Measurements from ENCODE around the gene LY6G5C. TPM values are rescaled to one million over a fixed set of nuclear protein-coding genes. Genes with fewer than 3 reads are reported as not detected.

Gene LY6G5C
- total RNA-seq, 4 donors from 2014 or later: 0.57 to 0.83 TPM; not detected in 2

GRCh38 chr6:31687321-31687720 is 6.5 kb upstream of the LY6G5C start:
- no peak overlapping the region for H3K4me3 ChIP-seq
- DNase-seq: no peak
- 66 to 82% methylated on average over 4 to 7 of the region's 8 CpGs for WGBS, 2 donors
- H3K27ac ChIP-seq: no peak overlapping the region
- peaks cover 0 to 14% (median 4%) of the 10 kb centered on the region in 3 donors for H3K4me1 ChIP-seq
- no peaks in the 10 kb centered on the region for H3K9me3 ChIP-seq
- no peaks in the 10 kb centered on the region for H3K27me3 ChIP-seq
- intact Hi-C loops (cut with DNase I): loop anchor here (10.0 kb wide), 1 partner anchor 147 kb away; no protein-coding TSS in a partner anchor
- no peak for TF ChIP-seq POLR2A (IDR thresholded peaks at IDR 0.05)
- TF ChIP-seq, protein P1, sequence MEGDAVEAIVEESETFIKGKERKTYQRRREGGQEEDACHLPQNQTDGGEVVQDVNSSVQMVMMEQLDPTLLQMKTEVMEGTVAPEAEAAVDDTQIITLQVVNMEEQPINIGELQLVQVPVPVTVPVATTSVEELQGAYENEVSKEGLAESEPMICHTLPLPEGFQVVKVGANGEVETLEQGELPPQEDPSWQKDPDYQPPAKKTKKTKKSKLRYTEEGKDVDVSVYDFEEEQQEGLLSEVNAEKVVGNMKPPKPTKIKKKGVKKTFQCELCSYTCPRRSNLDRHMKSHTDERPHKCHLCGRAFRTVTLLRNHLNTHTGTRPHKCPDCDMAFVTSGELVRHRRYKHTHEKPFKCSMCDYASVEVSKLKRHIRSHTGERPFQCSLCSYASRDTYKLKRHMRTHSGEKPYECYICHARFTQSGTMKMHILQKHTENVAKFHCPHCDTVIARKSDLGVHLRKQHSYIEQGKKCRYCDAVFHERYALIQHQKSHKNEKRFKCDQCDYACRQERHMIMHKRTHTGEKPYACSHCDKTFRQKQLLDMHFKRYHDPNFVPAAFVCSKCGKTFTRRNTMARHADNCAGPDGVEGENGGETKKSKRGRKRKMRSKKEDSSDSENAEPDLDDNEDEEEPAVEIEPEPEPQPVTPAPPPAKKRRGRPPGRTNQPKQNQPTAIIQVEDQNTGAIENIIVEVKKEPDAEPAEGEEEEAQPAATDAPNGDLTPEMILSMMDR (IDR thresholded peaks at IDR 0.05): no peak
- H3K36me3 ChIP-seq: peaks cover 23 to 81% (median 48%) of the 10 kb centered on the region in 3 donors

DNA sequence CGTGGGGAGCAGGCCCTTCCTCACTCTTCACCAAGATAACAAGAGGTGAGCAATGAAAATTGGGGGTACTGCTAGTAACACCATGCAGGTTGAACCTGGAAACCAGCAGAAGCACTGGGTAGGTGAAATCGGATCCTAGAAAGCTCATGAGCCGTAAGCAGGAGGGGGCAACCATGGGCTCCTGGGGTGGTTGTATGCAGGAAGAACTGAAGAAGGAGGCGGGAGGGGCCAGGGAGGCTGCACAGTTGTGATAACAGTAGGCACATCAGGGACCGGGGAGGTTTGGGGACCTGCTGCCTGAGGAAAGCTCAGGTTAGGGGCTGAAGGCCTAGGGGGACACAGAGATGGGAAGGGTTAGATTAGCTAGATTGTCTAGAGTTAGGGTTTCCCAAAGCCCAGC is 5.6 kb upstream of the LY6G5C start:
- H3K27ac ChIP-seq: no peak overlapping the region
- no peak for TF ChIP-seq POLR2A (IDR thresholded peaks at IDR 0.05)
- TF ChIP-seq, protein P1 (IDR thresholded peaks at IDR 0.05): no peak
- H3K4me3 ChIP-seq: no peak overlapping the region
- DNase-seq: no peak
- H3K27me3 ChIP-seq: no peaks in the 10 kb centered on the region
- intact Hi-C loops (cut with DNase I): loop anchor here (10.0 kb wide), 1 partner anchor 148 kb away; no protein-coding TSS in a partner anchor
- no peaks in the 10 kb centered on the region for H3K9me3 ChIP-seq
- peaks cover 4 to 20% (median 4%) of the 10 kb centered on the region in 3 donors for H3K4me1 ChIP-seq
- H3K36me3 ChIP-seq: peaks cover 16 to 72% (median 48%) of the 10 kb centered on the region in 3 donors
- 70 to 80% methylated on average over 5 of the region's 5 CpGs for WGBS, 2 donors

- DNase-seq: no peak
- 64 to 78% methylated on average over 13 of the region's 13 CpGs for WGBS, 2 donors
- peaks cover 4 to 36% (median 16%) of the 10 kb centered on the region in 3 donors for H3K4me1 ChIP-seq
- intact Hi-C loops (cut with DNase I): loop anchor here (10.0 kb wide), 1 partner anchor 151 kb away; no protein-coding TSS in a partner anchor
- peak overlapping the region in 1 of 4 donors; percentile 25 for H3K27ac ChIP-seq
- H3K27me3 ChIP-seq: no peaks in the 10 kb centered on the region
- peak overlapping the region in 2 of 4 donors; percentile 28 to 50 for H3K4me3 ChIP-seq
- no peaks in the 10 kb centered on the region for H3K9me3 ChIP-seq
- TF ChIP-seq POLR2A (IDR thresholded peaks at IDR 0.05): no peak
- TF ChIP-seq, protein P1 (IDR thresholded peaks at IDR 0.05): no peak
- H3K36me3 ChIP-seq: peaks cover 8 to 43% (median 22%) of the 10 kb centered on the region in 3 donors
These were observed 2.7 kb upstream of the LY6G5C start for GRCh38 chr6:31683591-31683990.

- no peak for DNase-seq
- intact Hi-C loops (cut with DNase I): loop anchor here (10.0 kb wide), 1 partner anchor 154 kb away; no protein-coding TSS in a partner anchor
These were observed 336 bp upstream of the LY6G5C start for GRCh38 chr6:31681135-31681671.

GRCh38 chr6:31677955-31678354 is 2.9 kb downstream of the LY6G5C start:
- TF ChIP-seq, protein P1 (IDR thresholded peaks at IDR 0.05): no peak
- no peak for TF ChIP-seq POLR2A (IDR thresholded peaks at IDR 0.05)
- Histone ChIP-seq H3K9me3 (no peaks in the 10 kb centered on the region), H3K36me3 (peaks cover 0 to 20% (median 0%) of the 10 kb centered on the region in 3 donors), H3K4me3 (no peak overlapping the region), H3K27me3 (no peaks in the 10 kb centered on the region), H3K27ac (no peak overlapping the region), H3K4me1 (peaks cover 1 to 25% (median 16%) of the 10 kb centered on the region in 3 donors)
- WGBS, 2 donors: 67 to 74% methylated on average over 8 of the region's 8 CpGs
- intact Hi-C loops (cut with DNase I): loop anchor here (5.0 kb wide), 1 partner anchor 89 kb away; no protein-coding TSS in a partner anchor
- no peak for DNase-seq

More at GRCh38 chr6:31681135-31681671, 336 bp upstream of the LY6G5C start:
- TF ChIP-seq POLR2A (IDR thresholded peaks at IDR 0.05): peak in 1 of 4 donors; percentile 21
- TF ChIP-seq, protein P1 (IDR thresholded peaks at IDR 0.05): peak in 3 of 6 experiments; percentile 13 to 31 (median 23)
- peak overlapping the region; percentile 43 to 69 (median 62) for H3K4me3 ChIP-seq
- no peaks in the 10 kb centered on the region for H3K27me3 ChIP-seq
- peaks cover 0 to 19% (median 6%) of the 10 kb centered on the region in 3 donors for H3K36me3 ChIP-seq
- 0 to 2% methylated on average over 16 to 17 of the region's 40 CpGs for WGBS, 2 donors
- peak overlapping the region; percentile 65 to 85 (median 74) for H3K27ac ChIP-seq
- no peaks in the 10 kb centered on the region for H3K9me3 ChIP-seq
- peaks cover 4 to 36% (median 16%) of the 10 kb centered on the region in 3 donors for H3K4me1 ChIP-seq

All from esophagus squamous epithelium (tissue), 5 donors.